GM18870 (cell line): ENCODE results near the gene CLCC1.
A peak's percentile ranks its signal among the peaks of the same experiment; 100 is the strongest.
"Not testable (repeated sequence)": the region's sequence is repeated elsewhere in the genome, so short reads cannot be mapped to it uniquely, and the experiment has no call there.

Source experiments
- ATAC-seq: cut with Tn5 transposase; IDR thresholded peaks from one replicate; pipeline ENCODE4 v1.9.1; 2021; ENCODE audit warnings: moderate library complexity; ENCODE audit not compliant: unreplicated experiment

CLCC1 gene

GRCh38 chr1:108963052-108963686 lies at the start of gene CLCC1:
Gene CLCC1, minus strand, starts transcription at chr1:108963484. Its CDS starts 13,047 bp downstream, at chr1:108950437.
- peak; percentile 78 for ATAC-seq

GRCh38 chr1:109011335-109011734 lies 48.1 kb upstream of the CLCC1 start:
- ATAC-seq, result no peak

GRCh38 chr1:108996622-108997021 lies 33.3 kb upstream of the CLCC1 start:
- ATAC-seq, result not testable (repeated sequence)

- ATAC-seq, result no peak
Measured at GRCh38 chr1:108983114-108983513, 19.8 kb upstream of the CLCC1 start.

- no peak for ATAC-seq
Measured at GRCh38 chr1:108976658-108977057, 13.4 kb upstream of the CLCC1 start.

GRCh38 chr1:108972951-108973350 lies 9.7 kb upstream of the CLCC1 start:
- ATAC-seq, result no peak

- no peak for ATAC-seq
Measured at GRCh38 chr1:108969346-108969745, 6.1 kb upstream of the CLCC1 start.

- no peak for ATAC-seq
Measured at GRCh38 chr1:108962681-108963051, 618 bp downstream of the CLCC1 start.

GRCh38 chr1:108961752-108962486 lies 1.4 kb downstream of the CLCC1 start:
- no peak for ATAC-seq

GRCh38 chr1:108961198-108961597 lies 2.1 kb downstream of the CLCC1 start:
- ATAC-seq, result no peak

GRCh38 chr1:108960719-108961118 lies 2.6 kb downstream of the CLCC1 start:
- no peak for ATAC-seq

GRCh38 chr1:108957888-108958287 lies 5.4 kb downstream of the CLCC1 start:
- ATAC-seq, result no peak

- ATAC-seq, result no peak
Measured at GRCh38 chr1:108955881-108956280, 7.4 kb downstream of the CLCC1 start.

GRCh38 chr1:108955111-108955510 lies 8.2 kb downstream of the CLCC1 start:
- ATAC-seq, result no peak

GRCh38 chr1:108953452-108953851 lies 9.8 kb downstream of the CLCC1 start:
- no peak for ATAC-seq

GRCh38 chr1:108951242-108951641 lies 12.0 kb downstream of the CLCC1 start:
- no peak for ATAC-seq

GRCh38 chr1:108949044-108949443 lies 14.2 kb downstream of the CLCC1 start:
- no peak for ATAC-seq

GRCh38 chr1:108947871-108948525 lies 15.3 kb downstream of the CLCC1 start:
- ATAC-seq, result no peak

GRCh38 chr1:108936170-108936569 lies 27.1 kb downstream of the CLCC1 start:
- ATAC-seq, result no peak

GRCh38 chr1:108933944-108934343 lies 29.3 kb downstream of the CLCC1 start:
- no peak for ATAC-seq

- ATAC-seq, result not testable (repeated sequence)
Measured at GRCh38 chr1:108927565-108927964, 35.7 kb downstream of the CLCC1 start.

GRCh38 chr1:108925920-108926319 lies 37.4 kb downstream of the CLCC1 start:
- no peak for ATAC-seq
